Measurements from ENCODE around the gene SF3B6.

SF3B6 gene

GRCh38 chr2:24051833-24052232 is 24.3 kb downstream of the SF3B6 start:
- TF ChIP-seq FOXP2 (optimal IDR thresholded peaks at IDR 0.05; ENCODE audit: borderline replicate concordance, extremely low read depth, extremely low read length, insufficient read depth) (no peak), TAF1 (IDR thresholded peaks at IDR 0.05; ENCODE audit: borderline replicate concordance, insufficient read depth, low read length) (no peak), SIN3A (IDR thresholded peaks at IDR 0.05; ENCODE audit: borderline replicate concordance, insufficient read depth, low read length) (no peak), POLR2AphosphoS5 (IDR thresholded peaks at IDR 0.05; ENCODE audit: low read depth, low read length) (no peak)
- TF ChIP-seq, protein P1, sequence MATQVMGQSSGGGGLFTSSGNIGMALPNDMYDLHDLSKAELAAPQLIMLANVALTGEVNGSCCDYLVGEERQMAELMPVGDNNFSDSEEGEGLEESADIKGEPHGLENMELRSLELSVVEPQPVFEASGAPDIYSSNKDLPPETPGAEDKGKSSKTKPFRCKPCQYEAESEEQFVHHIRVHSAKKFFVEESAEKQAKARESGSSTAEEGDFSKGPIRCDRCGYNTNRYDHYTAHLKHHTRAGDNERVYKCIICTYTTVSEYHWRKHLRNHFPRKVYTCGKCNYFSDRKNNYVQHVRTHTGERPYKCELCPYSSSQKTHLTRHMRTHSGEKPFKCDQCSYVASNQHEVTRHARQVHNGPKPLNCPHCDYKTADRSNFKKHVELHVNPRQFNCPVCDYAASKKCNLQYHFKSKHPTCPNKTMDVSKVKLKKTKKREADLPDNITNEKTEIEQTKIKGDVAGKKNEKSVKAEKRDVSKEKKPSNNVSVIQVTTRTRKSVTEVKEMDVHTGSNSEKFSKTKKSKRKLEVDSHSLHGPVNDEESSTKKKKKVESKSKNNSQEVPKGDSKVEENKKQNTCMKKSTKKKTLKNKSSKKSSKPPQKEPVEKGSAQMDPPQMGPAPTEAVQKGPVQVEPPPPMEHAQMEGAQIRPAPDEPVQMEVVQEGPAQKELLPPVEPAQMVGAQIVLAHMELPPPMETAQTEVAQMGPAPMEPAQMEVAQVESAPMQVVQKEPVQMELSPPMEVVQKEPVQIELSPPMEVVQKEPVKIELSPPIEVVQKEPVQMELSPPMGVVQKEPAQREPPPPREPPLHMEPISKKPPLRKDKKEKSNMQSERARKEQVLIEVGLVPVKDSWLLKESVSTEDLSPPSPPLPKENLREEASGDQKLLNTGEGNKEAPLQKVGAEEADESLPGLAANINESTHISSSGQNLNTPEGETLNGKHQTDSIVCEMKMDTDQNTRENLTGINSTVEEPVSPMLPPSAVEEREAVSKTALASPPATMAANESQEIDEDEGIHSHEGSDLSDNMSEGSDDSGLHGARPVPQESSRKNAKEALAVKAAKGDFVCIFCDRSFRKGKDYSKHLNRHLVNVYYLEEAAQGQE (IDR thresholded peaks at IDR 0.05; ENCODE audit: insufficient read depth in 1 of 2, low read depth in 2 of 2, low read length in 2 of 2) = no peak

DNA sequence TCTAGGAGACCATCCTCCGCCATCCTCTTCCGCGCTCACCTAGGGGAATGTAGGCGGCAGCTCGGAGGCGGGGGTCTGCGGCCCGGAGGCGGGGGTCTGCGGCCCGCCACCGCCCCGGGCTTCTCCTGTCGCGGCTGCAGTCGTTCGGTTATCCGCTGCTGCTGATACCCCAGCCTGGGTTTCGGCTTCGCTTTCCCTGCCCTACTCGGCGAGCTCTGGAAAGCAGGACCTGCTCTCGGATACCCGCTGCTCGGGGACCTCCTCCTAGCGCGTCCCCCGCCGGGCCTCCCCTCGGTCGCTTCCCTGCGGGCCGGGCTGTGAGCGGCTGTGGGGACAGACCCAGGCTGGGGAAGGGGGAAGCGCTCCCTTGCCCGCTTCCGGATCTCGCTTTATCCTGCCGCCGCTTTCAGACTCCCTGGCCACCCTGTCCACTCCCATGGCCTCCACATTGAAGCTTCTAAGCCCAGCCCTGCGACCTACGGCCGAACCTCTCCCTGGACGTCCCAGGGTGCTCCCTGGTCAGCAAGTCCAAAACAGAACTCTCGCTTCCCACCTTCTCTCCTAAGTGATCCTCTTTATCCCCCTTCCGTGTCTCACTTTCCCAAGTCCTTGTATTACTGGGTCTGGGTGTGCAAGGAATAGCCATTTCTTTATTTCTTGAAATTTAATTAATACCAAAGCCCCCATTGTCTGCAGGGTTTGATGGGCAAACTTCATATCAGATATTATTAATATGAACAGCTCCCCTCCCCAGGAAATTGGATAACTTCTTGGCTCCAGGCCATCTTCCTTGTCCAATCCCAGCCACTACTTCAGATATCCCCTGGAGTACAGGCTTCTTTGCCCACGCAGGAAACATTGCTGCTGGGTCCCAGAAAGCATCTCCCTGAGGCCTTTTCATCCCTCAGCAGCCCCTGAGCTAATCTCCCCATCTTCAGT is 25.8 kb downstream of the SF3B6 start:
- TF ChIP-seq FOXP2 (optimal IDR thresholded peaks at IDR 0.05; ENCODE audit: borderline replicate concordance, extremely low read depth, extremely low read length, insufficient read depth) (no peak), POLR2AphosphoS5 (IDR thresholded peaks at IDR 0.05; ENCODE audit: low read depth, low read length) (no peak; the same call in 1 of the 2 replicates), TAF1 (IDR thresholded peaks at IDR 0.05; ENCODE audit: borderline replicate concordance, insufficient read depth, low read length) (no peak), SIN3A (IDR thresholded peaks at IDR 0.05; ENCODE audit: borderline replicate concordance, insufficient read depth, low read length) (no peak)
- TF ChIP-seq, protein P1 (IDR thresholded peaks at IDR 0.05; ENCODE audit: insufficient read depth in 1 of 2, low read depth in 2 of 2, low read length in 2 of 2) = no peak

GRCh38 chr2:24049485-24050021 is 26.6 kb downstream of the SF3B6 start, which contains the start of gene FKBP1B:
TSS of gene FKBP1B (plus strand) at chr2:24049741. CDS start at chr2:24049850, 109 bp downstream.
- TF ChIP-seq FOXP2 (optimal IDR thresholded peaks at IDR 0.05; ENCODE audit: borderline replicate concordance, extremely low read depth, extremely low read length, insufficient read depth) (no peak), POLR2AphosphoS5 (IDR thresholded peaks at IDR 0.05; ENCODE audit: low read depth, low read length) (peak; percentile 88)

- no peak for TF ChIP-seq FOXP2 (optimal IDR thresholded peaks at IDR 0.05; ENCODE audit: borderline replicate concordance, extremely low read depth, extremely low read length, insufficient read depth)
- TF ChIP-seq SIN3A (IDR thresholded peaks at IDR 0.05; ENCODE audit: borderline replicate concordance, insufficient read depth, low read length) = no peak
Measured at GRCh38 chr2:24048769-24049484, 27.2 kb downstream of the SF3B6 start.

DNA sequence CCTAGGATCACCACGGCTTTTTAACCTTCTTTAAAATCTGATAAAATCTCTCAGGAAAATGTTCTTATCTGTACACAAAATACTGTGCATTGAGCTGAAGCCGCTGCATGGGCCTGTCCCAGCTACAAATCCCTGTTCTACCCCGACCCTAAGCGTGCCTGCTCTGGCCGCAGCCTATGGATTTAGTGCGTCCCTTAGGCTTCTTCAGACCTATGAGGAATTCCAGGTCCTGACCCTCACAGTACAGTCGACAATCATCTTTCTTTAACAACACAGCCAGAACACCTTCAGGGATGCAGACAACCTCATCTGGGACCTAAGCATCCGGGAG is 28.5 kb downstream of the SF3B6 start:
- no peak for TF ChIP-seq FOXP2 (optimal IDR thresholded peaks at IDR 0.05; ENCODE audit: borderline replicate concordance, extremely low read depth, extremely low read length, insufficient read depth)
- TF ChIP-seq TAF1 (IDR thresholded peaks at IDR 0.05; ENCODE audit: borderline replicate concordance, insufficient read depth, low read length) = no peak
- TF ChIP-seq POLR2AphosphoS5 (IDR thresholded peaks at IDR 0.05; ENCODE audit: low read depth, low read length) = no peak
- TF ChIP-seq SIN3A (IDR thresholded peaks at IDR 0.05; ENCODE audit: borderline replicate concordance, insufficient read depth, low read length) = no peak
- TF ChIP-seq, protein P1 (IDR thresholded peaks at IDR 0.05; ENCODE audit: insufficient read depth in 1 of 2, low read depth in 2 of 2, low read length in 2 of 2) = no peak
